B cell (primary cell): Measurements from ENCODE around the gene FMO4.

ENCODE experiments used
- EZH2 ChIP-seq: IDR thresholded peaks from 2 replicates; pipeline ENCODE4 v1.6.1; 2012; ENCODE audit warnings: borderline replicate concordance, low read depth, mild to moderate bottlenecking, moderate library complexity, low read length; ENCODE audit not compliant: insufficient read depth, poor library complexity, severe bottlenecking
- TF ChIP-seq, protein P1 (sequence below): fragments of 200-600 bp; IDR thresholded peaks from one replicate; pipeline ENCODE4 v1.8.0; 2022; ENCODE audit warnings: antibody characterized with exemption, mild to moderate bottlenecking

DNA sequence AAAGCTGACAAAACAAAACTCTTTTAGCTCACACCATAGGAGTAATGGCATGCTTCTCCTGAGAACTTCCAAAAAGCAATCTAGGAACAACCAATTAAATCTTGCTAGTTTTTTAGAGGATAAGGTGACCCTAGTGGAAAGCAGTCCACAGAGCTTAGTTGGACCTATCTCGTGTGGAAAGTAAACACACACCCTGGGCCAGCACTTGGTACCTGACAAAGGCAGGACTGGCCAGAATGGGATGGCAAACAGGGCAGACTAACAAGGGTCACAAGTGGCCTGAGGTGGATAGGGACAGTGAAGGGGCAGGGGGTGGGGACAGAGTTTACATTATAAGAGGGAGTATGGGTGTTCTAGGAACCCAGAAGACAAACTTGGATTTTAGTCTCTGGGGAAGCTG is 22.0 kb downstream of the FMO4 start:
- TF ChIP-seq EZH2 = no peak
- TF ChIP-seq, protein P1, sequence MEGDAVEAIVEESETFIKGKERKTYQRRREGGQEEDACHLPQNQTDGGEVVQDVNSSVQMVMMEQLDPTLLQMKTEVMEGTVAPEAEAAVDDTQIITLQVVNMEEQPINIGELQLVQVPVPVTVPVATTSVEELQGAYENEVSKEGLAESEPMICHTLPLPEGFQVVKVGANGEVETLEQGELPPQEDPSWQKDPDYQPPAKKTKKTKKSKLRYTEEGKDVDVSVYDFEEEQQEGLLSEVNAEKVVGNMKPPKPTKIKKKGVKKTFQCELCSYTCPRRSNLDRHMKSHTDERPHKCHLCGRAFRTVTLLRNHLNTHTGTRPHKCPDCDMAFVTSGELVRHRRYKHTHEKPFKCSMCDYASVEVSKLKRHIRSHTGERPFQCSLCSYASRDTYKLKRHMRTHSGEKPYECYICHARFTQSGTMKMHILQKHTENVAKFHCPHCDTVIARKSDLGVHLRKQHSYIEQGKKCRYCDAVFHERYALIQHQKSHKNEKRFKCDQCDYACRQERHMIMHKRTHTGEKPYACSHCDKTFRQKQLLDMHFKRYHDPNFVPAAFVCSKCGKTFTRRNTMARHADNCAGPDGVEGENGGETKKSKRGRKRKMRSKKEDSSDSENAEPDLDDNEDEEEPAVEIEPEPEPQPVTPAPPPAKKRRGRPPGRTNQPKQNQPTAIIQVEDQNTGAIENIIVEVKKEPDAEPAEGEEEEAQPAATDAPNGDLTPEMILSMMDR = no peak
